ENCODE data around the gene OR10H3. TPM values are rescaled to one million over a fixed set of nuclear protein-coding genes. Genes with fewer than 3 reads are reported as not detected.

Gene OR10H3
- total RNA-seq, 1 experiment from 2014 or later = not detected

- no peaks in the 10 kb centered on the region for H3K79me2 ChIP-seq (ENCODE audit: insufficient read depth, low read length)
- TF ChIP-seq, protein P1, sequence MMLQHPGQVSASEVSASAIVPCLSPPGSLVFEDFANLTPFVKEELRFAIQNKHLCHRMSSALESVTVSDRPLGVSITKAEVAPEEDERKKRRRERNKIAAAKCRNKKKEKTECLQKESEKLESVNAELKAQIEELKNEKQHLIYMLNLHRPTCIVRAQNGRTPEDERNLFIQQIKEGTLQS (IDR thresholded peaks at IDR 0.05) = no peak
- TF ChIP-seq MAX (IDR thresholded peaks at IDR 0.05) = no peak
- TF ChIP-seq SRF (IDR thresholded peaks at IDR 0.05; ENCODE audit: low read depth) = no peak
- no peak for TF ChIP-seq JUND (IDR thresholded peaks at IDR 0.05)
- TF ChIP-seq ZBTB33 (IDR thresholded peaks at IDR 0.05; ENCODE audit: extremely low read depth, insufficient replicate concordance, low read length) = no peak
- TF ChIP-seq YY1 (IDR thresholded peaks at IDR 0.05; ENCODE audit: extremely low read depth, insufficient replicate concordance, low read depth, low read length) = no peak
- TF ChIP-seq SP1 (IDR thresholded peaks at IDR 0.05; ENCODE audit: low read depth) = no peak
- TF ChIP-seq ELF1 (IDR thresholded peaks at IDR 0.05; ENCODE audit: borderline replicate concordance, low read depth) = no peak
- no peak for TF ChIP-seq ZNF274 (IDR thresholded peaks at IDR 0.05; ENCODE audit: low read depth, low read length)
- TF ChIP-seq POLR2A (IDR thresholded peaks at IDR 0.05; ENCODE audit: borderline replicate concordance, extremely low read depth, insufficient read depth, insufficient read length) = no peak
- TF ChIP-seq EZH2phosphoT487 (IDR thresholded peaks at IDR 0.05; ENCODE audit: borderline replicate concordance) = no peak
- no peak overlapping the region for H3K9ac ChIP-seq (ENCODE audit: low read length)
- RAD21 ChIA-PET (ENCODE audit: low non-redundant PET in 1 of 2, low total read pairs in 2 of 2, uncharacterized antibody in 2 of 2, unreplicated experiment in 2 of 2) = no interaction called here
- H3K27me3 ChIP-seq (ENCODE audit: insufficient read depth, low read length) = peaks cover 19% of the 10 kb centered on the region
- CTCF ChIA-PET = no interaction called here
- H3K36me3 ChIP-seq (ENCODE audit: control insufficient read depth in 1 of 2, insufficient read depth in 2 of 2, low read length in 2 of 2) = no peaks in the 10 kb centered on the region
- intact Hi-C loops (cut with micrococcal nuclease) = no loop called here
- H3K4me2 ChIP-seq (ENCODE audit: low read length) = no peak overlapping the region
- ATAC-seq (no peak), DNase-seq (ENCODE audit: low read depth, low spot score) (no peak)
- no peak overlapping the region for H3K27ac ChIP-seq (ENCODE audit: low read depth, low read length)
- no peaks in the 10 kb centered on the region for H3K9me2 ChIP-seq (ENCODE audit: insufficient read depth)
- no peaks in the 10 kb centered on the region for H3K4me1 ChIP-seq (ENCODE audit: control insufficient read depth in 1 of 2, insufficient read depth in 2 of 2, low read length in 2 of 2)
- POLR2A ChIA-PET = no interaction called here
- H3K4me3 ChIP-seq (replicated peaks in 1 of 2; ENCODE audit: low read depth in 1 of 2, low read length in 2 of 2) = no peak overlapping the region
- H4K20me1 ChIP-seq (ENCODE audit: insufficient read depth) = no peaks in the 10 kb centered on the region
- no peaks in the 10 kb centered on the region for H3K9me3 ChIP-seq (ENCODE audit: control insufficient read depth in 1 of 2, insufficient read depth in 1 of 2, low read depth in 1 of 2, low read length in 2 of 2)
- BruUV-seq (replicated peaks) = no TSS peak
- H2AFZ ChIP-seq (ENCODE audit: low read depth, low read length, poor library complexity, severe bottlenecking) = no peak overlapping the region
Observed at GRCh38 chr19:15748239-15748638, 10.5 kb downstream of the OR10H3 start.
